Activated CD8-positive, alpha-beta memory T cell treated with anti-CD3 and anti-CD28 coated beads for 48 hours (primary cell): Measurements from ENCODE around the gene HIGD2B.
"Not testable (repeated sequence)": the region's sequence is repeated elsewhere in the genome, so short reads cannot be mapped to it uniquely, and the experiment has no call there.

ENCODE experiments used
- DNase-seq, 3 experiments: peaks; one replicate each; pipeline ENCODE4 v3.0.0-alpha.2; 2020; ENCODE audit warnings: low read depth in 2 of 3, low spot score in 2 of 3

The HIGD2B gene

GRCh38 chr15:72685925-72686794, at the start of gene HIGD2B, which contains the start of gene BBS4:
HIGD2B (minus strand) TSS chr15:72686182; CDS start chr15:72676374, 9,808 bp downstream.
BBS4 (plus strand) TSS chr15:72686207; CDS start chr15:72686228, 21 bp downstream.
- DNase-seq: peak; percentile 71 to 79 (median 78)

- no peak for DNase-seq
These were observed 49.1 kb upstream of the HIGD2B start for GRCh38 chr15:72735111-72735510.

GRCh38 chr15:72733941-72734738, 48.2 kb upstream of the HIGD2B start:
- no peak for DNase-seq

- no peak for DNase-seq
These were observed 46.5 kb upstream of the HIGD2B start for GRCh38 chr15:72732516-72732915.

- DNase-seq: no peak
These were observed 46.1 kb upstream of the HIGD2B start for GRCh38 chr15:72732086-72732485.

- DNase-seq: no peak
These were observed 42.8 kb upstream of the HIGD2B start for GRCh38 chr15:72728821-72729220.

GRCh38 chr15:72728249-72728648, 42.3 kb upstream of the HIGD2B start:
- DNase-seq: not testable (repeated sequence)

GRCh38 chr15:72727154-72727553, 41.2 kb upstream of the HIGD2B start:
- no peak for DNase-seq

- not testable (repeated sequence) for DNase-seq
These were observed 39.9 kb upstream of the HIGD2B start for GRCh38 chr15:72725851-72726250.

- DNase-seq: no peak
These were observed 39.5 kb upstream of the HIGD2B start for GRCh38 chr15:72725446-72725845.

- DNase-seq: no peak
These were observed 38.0 kb upstream of the HIGD2B start for GRCh38 chr15:72724028-72724427.

GRCh38 chr15:72722071-72722696, 36.2 kb upstream of the HIGD2B start:
- DNase-seq: peak; percentile 11 to 23 (median 17)

GRCh38 chr15:72708551-72709303, 22.7 kb upstream of the HIGD2B start:
- DNase-seq: not testable (repeated sequence)

- DNase-seq: no peak
These were observed 20.3 kb upstream of the HIGD2B start for GRCh38 chr15:72706266-72706665.

- no peak for DNase-seq
These were observed 14.1 kb upstream of the HIGD2B start for GRCh38 chr15:72700076-72700475.

GRCh38 chr15:72698938-72699337, 13.0 kb upstream of the HIGD2B start:
- DNase-seq: no peak

- no peak for DNase-seq
These were observed 5.0 kb upstream of the HIGD2B start for GRCh38 chr15:72690938-72691337.

GRCh38 chr15:72688697-72689096, 2.7 kb upstream of the HIGD2B start:
- DNase-seq: no peak

- DNase-seq: no peak
These were observed 569 bp downstream of the HIGD2B start for GRCh38 chr15:72685301-72685924.

- no peak for DNase-seq
These were observed 3.2 kb downstream of the HIGD2B start for GRCh38 chr15:72682772-72683171.
